Measurements from ENCODE around the gene ALDH1A2.

GRCh38 chr15:57947282-57947681 lies 118.2 kb downstream of the ALDH1A2 start:
- TF ChIP-seq CTCF (IDR thresholded peaks at IDR 0.05; ENCODE audit: insufficient read depth, low read length, poor library complexity, severe bottlenecking) = no peak
- TF ChIP-seq EZH2phosphoT487 (conservative IDR thresholded peaks at IDR 0.05; ENCODE audit: low read length) = no peak

Measured in SU-DHL-6 (cell line).